ENCODE results near the gene MATK.
"Not testable (repeated sequence)": the region's sequence is repeated elsewhere in the genome, so short reads cannot be mapped to it uniquely, and the experiment has no call there.

The MATK gene

GRCh38 chr19:3817761-3818160, 31.6 kb upstream of the MATK start:
- TF ChIP-seq CTCF (IDR thresholded peaks at IDR 0.05; ENCODE audit: extremely low read depth, insufficient read depth, missing control alignments), result no peak
- in situ Hi-C loops (cut with MboI; ENCODE audit: low pct_unique_long_range_greater_than_20kb, low sequenced_read_pairs, unreplicated experiment), result no loop called here

DNA sequence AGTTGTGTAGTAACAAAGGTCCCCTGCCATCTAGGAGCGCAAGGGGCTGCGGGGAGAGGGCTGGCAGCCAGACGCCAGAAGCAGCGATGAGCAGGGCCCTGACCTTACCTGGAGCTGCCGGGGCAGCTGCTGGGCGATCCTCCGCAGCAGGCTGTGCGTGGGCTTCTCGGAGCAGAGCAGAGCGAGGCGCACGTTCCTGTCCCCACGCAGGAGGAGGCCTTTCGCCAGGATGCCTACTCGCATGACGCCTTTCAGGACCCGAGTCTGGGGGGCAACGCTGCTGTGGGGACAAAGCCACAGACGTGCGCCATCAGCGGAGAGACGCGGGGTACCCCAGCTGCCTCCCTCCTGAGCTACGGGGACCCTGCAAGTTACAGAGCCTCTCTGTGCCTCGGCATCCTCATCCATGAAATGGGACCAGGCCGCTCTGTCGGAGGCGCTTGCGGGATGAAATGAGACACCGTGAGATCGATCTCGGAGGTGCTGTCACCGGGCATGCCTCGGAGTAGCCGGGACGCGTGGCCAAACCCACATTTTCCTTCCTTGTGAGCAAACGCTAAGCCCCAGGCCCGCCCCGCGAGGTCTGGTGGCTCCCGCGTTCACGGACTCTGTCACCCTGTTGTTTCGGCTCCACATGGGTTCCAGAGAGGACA, 30.5 kb upstream of the MATK start:
- DNase-seq (ENCODE audit: low spot score), result no peak
- no peak for TF ChIP-seq CTCF (IDR thresholded peaks at IDR 0.05; ENCODE audit: extremely low read depth, insufficient read depth, missing control alignments)
- in situ Hi-C loops (cut with MboI; ENCODE audit: low pct_unique_long_range_greater_than_20kb, low sequenced_read_pairs, unreplicated experiment), result no loop called here

More at GRCh38 chr19:3817761-3818160, 31.6 kb upstream of the MATK start:
- no peak for DNase-seq (ENCODE audit: low spot score)

- DNase-seq (ENCODE audit: low spot score); in situ Hi-C loops (cut with MboI; ENCODE audit: low pct_unique_long_range_greater_than_20kb, low sequenced_read_pairs, unreplicated experiment): not testable (repeated sequence)
Observed at GRCh38 chr19:3816148-3816547, 30.0 kb upstream of the MATK start.

GRCh38 chr19:3814648-3815047, 28.5 kb upstream of the MATK start:
- in situ Hi-C loops (cut with MboI; ENCODE audit: low pct_unique_long_range_greater_than_20kb, low sequenced_read_pairs, unreplicated experiment), result no loop called here
- no peak for TF ChIP-seq CTCF (IDR thresholded peaks at IDR 0.05; ENCODE audit: extremely low read depth, insufficient read depth, missing control alignments)
- no peak for DNase-seq (ENCODE audit: low spot score)

DNA sequence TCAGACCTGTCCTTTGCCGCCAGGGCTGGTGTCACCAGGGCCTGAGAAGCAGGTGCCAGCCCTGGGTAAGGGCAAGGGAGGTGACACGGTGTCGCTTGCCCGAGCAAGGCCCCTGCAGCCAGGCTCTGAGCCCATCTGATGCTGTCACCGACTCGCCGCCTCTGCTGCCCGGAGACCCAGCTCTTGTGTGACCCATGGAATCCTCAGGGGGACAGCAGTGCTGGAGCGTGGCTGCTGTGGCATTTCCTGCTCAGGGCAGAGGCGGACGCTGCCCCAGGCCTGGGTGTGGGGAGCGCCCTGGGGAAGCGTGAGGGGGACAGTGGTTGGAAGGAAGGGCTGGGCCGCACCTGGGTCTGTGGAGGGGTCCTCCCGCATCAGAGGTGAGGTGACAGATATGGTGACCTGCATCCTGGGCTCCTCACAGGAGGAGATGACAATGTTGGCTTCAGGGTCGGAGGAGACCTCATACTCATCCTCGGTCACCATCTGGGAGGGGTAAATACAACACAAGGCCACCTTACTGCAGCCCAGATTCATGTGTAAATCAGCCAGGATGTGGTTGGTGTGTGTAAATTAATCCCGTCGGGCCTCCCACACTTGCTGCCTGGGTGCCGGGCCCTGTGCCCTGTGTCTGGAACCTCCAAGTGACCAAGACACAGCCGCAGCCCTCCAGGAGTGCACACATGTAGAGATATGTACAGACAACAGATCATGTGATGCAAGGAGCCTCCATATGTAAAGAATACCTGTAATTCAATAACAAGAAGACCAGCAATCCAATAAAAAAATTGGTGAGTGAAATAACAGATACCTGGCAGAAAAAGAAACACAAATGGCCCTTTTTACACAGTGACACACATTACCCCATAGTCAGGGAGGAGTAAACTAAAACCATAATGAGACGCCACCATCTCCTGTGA, 27.6 kb upstream of the MATK start:
- TF ChIP-seq CTCF (IDR thresholded peaks at IDR 0.05; ENCODE audit: extremely low read depth, insufficient read depth, missing control alignments), result no peak
- in situ Hi-C loops (cut with MboI; ENCODE audit: low pct_unique_long_range_greater_than_20kb, low sequenced_read_pairs, unreplicated experiment), result no loop called here
- DNase-seq (ENCODE audit: low spot score), result no peak

GRCh38 chr19:3810708-3811355, 24.7 kb upstream of the MATK start:
- in situ Hi-C loops (cut with MboI; ENCODE audit: low pct_unique_long_range_greater_than_20kb, low sequenced_read_pairs, unreplicated experiment), result no loop called here
- no peak for DNase-seq (ENCODE audit: low spot score)
- TF ChIP-seq CTCF (IDR thresholded peaks at IDR 0.05; ENCODE audit: extremely low read depth, insufficient read depth, missing control alignments), result no peak

All from GM13977 (cell line).